HG03575 (cell line): Measurements from ENCODE around the gene LRRN1.
"Not testable (repeated sequence)": the region's sequence is repeated elsewhere in the genome, so short reads cannot be mapped to it uniquely, and the experiment has no call there.

Experiments used
- ATAC-seq: cut with Tn5 transposase; IDR thresholded peaks from one replicate; pipeline ENCODE4 v1.9.1; 2021; ENCODE audit not compliant: unreplicated experiment, insufficient number of reproducible peaks, low FRiP score; ENCODE audit errors: extremely low read depth

LRRN1 gene

GRCh38 chr3:3804560-3804959 is 5.3 kb downstream of the LRRN1 start:
- no peak for ATAC-seq

GRCh38 chr3:3806092-3806491 is 6.9 kb downstream of the LRRN1 start:
- ATAC-seq = no peak

GRCh38 chr3:3806856-3807255 is 7.6 kb downstream of the LRRN1 start:
- ATAC-seq = no peak

- ATAC-seq = no peak
Measured at GRCh38 chr3:3813013-3813412, 13.8 kb downstream of the LRRN1 start.

GRCh38 chr3:3815206-3815605 is 16.0 kb downstream of the LRRN1 start:
- ATAC-seq = no peak

GRCh38 chr3:3816034-3816433 is 16.8 kb downstream of the LRRN1 start:
- no peak for ATAC-seq

- ATAC-seq = no peak
Measured at GRCh38 chr3:3817865-3818264, 18.6 kb downstream of the LRRN1 start.

GRCh38 chr3:3821777-3822176 is 22.5 kb downstream of the LRRN1 start:
- no peak for ATAC-seq

- no peak for ATAC-seq
Measured at GRCh38 chr3:3825035-3825434, 25.8 kb downstream of the LRRN1 start.

- no peak for ATAC-seq
Measured at GRCh38 chr3:3826521-3826920, 27.3 kb downstream of the LRRN1 start.

GRCh38 chr3:3827111-3827510 is 27.9 kb downstream of the LRRN1 start:
- ATAC-seq = no peak

- not testable (repeated sequence) for ATAC-seq
Measured at GRCh38 chr3:3828417-3828816, 29.2 kb downstream of the LRRN1 start.

GRCh38 chr3:3836845-3837244 is 37.6 kb downstream of the LRRN1 start:
- no peak for ATAC-seq

GRCh38 chr3:3842356-3842755 is 43.1 kb downstream of the LRRN1 start:
- ATAC-seq = no peak

GRCh38 chr3:3847994-3848922 is 49.0 kb downstream of the LRRN1 start:
- ATAC-seq = no peak

GRCh38 chr3:3848923-3849275 is 49.7 kb downstream of the LRRN1 start:
- no peak for ATAC-seq

GRCh38 chr3:3851621-3852323 is 52.5 kb downstream of the LRRN1 start:
- ATAC-seq = peak; percentile 92

GRCh38 chr3:3853544-3853943 is 54.3 kb downstream of the LRRN1 start:
- no peak for ATAC-seq

GRCh38 chr3:3855056-3855455 is 55.8 kb downstream of the LRRN1 start:
- no peak for ATAC-seq

- no peak for ATAC-seq
Measured at GRCh38 chr3:3860235-3860634, 61.0 kb downstream of the LRRN1 start.
